ENCODE data around the gene TOR1B. TPM values are rescaled to one million over a fixed set of nuclear protein-coding genes. Genes with fewer than 3 reads are reported as not detected.
A peak's percentile ranks its signal among the peaks of the same experiment; 100 is the strongest.

Gene TOR1B
- total RNA-seq, 1 donor from 2014 or later = 39.5 TPM

DNA sequence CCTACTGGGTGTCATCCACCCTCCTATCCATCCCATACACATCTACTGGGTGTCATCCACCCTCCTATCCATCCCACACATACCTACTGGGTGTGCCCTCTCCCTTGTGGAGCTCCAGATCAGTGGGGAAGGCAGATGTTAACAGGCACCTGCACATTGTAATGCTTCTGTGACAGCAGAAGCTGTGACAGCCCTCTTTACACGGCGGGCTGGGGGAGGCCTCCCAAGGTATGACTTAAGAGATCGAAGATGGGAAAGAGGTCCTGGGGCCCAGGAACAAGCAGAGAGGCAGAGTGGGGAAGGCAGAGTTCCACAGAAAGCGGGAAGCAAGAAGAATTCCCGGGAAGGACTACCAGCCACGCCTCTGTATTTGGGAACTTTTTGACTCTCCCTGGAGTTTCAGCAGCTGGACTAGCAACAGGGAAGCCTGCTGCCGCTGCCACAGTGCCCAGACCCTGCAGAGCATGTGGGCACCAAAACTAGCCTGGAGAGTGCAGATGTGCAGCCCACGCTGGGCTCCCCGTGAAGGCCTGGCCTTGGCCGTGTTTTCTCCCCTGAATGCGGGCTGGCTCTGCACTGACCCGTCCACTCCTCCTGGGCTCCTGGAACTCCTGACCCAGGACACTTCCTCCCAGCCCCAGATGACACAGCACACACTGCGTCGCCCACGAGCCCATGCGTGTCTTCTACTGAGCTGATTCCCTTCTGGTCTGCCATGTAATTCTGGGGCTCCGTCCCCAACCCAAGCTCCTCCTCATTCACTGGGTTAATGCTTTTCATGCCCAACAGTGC, 11.6 kb downstream of the TOR1B start:
- DNase-seq = no peak

DNA sequence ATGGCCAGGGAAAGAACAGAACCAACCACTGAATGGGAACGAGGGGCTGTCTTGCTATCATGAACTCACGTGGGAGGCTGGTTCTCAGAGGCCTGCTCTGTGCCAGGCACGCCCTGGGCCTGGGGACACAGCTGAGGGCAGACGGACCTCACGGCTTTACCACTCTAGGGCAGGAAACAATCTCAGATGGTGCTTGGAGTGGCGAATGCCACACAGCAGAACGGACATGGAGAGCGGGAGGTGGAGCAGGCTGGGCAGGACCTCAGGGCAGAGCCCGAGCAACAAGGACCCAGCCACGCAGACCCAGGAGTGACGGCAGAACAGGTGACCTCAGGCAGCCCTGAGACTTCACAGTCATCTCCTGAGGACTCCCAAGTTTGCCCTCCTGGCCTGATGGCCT, 12.3 kb downstream of the TOR1B start:
- no peak for DNase-seq

DNA sequence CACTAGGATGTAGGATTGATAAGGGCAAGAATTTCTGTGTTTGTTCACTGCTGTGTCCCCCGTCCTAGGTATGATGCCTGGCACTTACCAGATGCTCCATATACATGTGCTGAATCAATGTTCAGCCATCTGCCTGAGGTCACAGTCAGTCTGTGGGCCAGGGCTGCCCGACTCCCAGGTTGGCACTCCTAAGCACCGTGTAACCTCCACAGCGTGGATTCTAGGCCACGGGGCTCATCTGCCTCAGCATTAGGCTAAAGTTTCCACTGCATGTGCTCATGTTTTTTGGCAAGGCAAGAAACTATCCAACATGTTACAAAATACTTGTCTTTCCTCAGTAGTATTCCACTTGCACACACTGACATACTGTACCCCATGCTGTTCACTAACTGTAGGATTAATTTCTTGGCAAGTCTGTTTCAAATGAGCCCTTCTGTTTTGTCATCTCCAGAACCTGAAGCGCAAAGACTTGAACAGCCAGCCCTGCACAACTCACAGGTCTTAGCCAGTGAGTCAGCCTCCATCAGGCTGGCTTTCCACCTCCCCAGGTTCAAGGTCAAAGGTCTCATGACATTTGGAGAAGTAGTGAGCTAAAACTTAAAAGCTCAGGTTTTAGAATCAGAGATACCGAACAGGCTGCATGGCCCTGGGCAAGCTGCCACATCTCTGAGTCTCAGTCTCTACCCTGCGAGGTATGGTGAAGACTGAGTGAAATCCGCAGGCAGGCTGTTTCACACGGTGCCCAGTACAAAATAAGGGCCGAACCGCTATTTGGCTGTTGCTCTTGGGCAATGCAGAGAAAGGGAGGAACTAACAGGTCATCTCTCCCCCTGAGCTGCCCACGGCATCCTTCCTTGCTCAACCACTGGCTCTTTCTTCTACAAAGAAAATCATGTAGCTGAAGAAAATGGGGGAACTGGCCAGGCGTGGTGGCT, 13.8 kb downstream of the TOR1B start:
- no peak for DNase-seq

DNA sequence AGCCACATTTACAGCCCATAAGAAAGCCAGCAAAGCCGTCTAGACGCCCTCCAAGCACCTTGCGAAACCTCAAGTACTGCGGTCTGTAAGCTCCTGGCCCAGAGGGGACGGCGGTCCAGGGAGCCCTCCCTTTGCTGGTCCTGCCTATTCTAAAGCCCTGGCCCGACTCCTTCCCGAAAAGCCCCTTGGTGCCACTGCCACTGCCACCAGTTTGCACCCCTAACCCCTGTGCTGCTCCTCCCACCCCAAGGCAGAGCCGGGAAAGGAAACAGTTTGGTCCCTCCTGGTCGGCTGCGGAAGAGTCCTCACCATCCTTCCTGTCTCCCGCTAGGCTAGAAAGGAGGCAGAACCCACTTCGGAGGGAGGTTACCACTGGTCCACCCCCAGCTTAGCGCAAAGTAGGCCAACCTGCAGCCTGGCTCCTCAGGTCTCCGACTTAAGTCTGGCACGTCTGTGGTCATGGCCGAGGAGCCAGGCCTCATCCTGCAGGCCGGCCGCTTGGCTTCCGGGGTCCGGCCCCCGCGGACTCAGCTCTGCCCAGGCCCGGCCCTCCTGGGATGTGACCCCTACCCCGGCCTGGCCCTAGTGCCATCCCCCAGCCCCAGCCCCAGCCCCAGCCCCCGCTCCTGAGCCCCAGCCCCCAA, 20.0 kb downstream of the TOR1B start:
- peak; percentile 15 for DNase-seq

DNA sequence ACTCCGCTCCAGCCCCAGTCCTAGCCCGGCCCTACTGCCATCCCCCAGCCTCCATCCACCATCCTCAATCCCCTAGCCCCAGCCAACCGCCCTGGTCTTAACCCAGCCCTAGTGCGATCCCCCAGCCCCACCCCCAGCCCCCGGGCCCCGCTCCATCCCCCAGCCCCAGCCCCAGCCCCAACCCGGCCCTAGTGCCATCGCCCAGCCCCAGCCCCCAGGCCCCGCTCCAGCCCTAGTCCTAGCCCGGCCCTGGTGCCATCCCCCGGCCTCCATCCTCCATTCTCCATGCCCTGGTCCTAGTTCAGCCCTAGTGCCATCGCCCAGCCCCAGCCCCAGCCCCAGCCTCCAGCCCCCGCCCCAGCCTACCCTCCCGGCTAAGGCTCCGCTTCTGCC, 20.6 kb downstream of the TOR1B start:
- DNase-seq = no peak

DNA sequence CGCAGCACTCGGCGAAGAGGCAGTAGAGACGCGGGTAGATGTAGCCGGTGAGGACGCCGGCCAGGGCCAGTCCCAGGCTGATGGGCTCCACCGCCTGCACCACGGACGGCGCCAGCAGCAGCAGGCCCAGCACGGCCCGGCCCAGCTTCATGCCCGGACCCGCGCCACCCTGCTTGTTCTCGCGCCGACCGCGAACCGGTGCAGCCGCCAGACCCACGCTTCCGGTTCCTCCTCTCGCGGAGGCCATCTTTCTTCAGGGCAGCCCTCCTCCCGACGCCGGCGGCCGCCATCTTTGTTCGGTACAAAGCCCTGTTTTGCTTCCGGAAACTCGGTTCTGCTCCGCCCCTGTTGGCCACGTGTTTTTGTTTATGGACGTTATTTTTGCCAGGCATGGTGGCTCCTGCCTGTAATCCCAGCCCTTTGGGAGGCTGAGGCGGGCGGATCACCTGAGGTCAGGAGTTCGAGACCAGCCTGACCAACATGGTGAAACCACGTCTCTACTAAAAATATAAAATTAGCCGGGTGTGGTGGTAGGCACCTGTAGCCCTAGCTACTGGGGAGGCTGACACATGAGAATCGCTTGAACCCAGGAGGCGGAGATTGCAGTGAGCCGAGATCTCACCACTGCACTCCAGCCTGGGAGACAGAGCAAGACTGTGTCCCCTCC, 21.1 kb downstream of the TOR1B start, which contains the start of gene TOR1A:
Gene TOR1A (minus strand): TSS at position 202 of the 667 bp plus-strand sequence. CDS start 51 bp downstream, at position 151.
- peak; percentile 90 for DNase-seq

DNA sequence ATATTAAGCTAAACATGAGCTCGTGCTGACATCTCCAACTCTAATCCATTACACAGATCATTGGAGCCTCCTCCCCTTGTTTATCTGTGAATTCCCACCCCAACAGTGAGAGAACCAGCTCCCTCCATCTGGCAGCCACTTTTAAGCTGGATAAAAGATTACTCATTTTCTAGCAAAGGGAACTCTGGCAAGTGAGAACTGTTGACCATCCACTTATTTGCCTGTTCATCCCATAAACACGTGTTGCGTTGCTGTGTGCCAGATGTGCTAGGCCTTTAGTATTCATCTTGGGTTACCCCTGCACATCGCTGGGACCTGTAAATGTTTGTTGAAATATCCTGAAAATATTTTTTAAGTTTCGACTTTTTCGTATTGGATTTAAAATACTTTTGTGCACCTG, 23.4 kb downstream of the TOR1B start:
- no peak for DNase-seq

DNA sequence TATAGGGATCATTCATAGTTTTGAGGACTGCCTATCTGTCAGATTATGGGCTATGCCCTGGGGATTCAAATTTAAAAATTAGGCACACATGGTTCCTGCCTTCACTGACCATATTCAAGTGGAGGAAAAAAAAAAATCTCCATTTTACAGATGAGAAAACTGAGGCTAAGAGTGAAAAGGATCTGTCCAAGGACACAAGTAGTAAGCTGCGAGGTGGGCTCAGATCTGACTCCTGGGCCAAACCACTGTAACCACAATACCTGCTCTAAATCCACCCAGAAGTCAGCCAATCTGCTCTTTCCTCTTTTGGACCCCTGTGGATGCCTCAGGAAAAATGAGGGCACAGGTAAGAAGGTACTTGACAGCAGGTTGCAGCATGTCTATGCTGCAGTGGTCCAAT, 23.8 kb downstream of the TOR1B start:
- no peak for DNase-seq

DNA sequence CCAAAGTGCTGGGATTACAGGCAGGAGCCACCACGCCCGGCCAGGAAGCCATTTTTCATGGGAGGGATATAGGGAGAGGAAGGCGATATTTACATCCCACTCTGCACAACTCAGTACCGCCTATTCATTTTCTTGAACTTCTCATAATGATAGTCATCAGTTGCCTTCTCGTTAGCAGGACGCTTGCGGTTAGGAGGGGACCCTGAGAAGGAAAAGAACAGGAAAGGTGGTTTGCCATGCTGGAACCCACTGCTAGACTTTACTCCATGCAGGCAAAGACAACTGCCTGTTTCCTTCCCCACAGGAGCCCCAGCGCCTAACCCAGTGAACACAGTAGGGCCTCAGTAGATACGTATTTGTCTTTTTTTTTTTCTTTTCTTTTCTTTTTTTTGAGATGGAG, 25.1 kb downstream of the TOR1B start:
- no peak for DNase-seq

DNA sequence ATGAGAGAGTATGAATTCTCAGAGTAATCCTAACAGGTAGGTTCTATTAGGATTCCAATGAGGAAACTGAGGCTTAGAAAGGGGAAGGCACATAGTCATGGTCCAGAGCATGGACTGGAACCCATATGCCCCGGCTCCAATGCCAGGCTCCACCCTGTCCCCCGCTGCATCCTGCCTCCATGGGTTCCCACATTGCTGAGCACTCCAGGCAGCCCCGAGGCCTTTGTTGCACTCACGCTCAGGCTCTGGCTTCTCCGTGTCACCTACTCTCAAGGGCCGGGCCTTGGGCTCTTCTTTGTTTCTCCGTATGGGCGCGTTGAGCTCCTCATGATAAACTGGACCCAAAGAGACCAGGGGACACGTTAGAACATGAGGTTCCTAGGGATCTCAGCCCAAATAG, 26.0 kb downstream of the TOR1B start:
- no peak for DNase-seq

DNA sequence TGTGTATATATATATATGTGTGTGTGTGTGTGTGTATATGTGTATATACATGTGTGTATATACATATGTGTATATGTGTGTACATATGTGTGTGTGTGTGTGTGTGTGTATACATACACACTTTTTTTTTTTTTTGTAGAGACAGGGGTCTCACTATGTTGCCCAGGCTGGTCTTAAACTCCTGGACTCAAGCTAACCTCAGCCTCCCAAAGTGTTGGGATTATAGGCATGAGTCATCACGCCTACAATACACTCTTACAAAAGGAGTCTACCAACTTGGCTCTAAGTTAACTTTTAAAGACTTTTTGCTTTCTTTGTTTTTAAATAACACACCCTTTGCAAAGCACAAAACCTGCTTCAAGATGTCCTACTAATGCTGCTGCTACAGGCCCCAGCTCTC, 30.0 kb downstream of the TOR1B start:
- no peak for DNase-seq

DNA sequence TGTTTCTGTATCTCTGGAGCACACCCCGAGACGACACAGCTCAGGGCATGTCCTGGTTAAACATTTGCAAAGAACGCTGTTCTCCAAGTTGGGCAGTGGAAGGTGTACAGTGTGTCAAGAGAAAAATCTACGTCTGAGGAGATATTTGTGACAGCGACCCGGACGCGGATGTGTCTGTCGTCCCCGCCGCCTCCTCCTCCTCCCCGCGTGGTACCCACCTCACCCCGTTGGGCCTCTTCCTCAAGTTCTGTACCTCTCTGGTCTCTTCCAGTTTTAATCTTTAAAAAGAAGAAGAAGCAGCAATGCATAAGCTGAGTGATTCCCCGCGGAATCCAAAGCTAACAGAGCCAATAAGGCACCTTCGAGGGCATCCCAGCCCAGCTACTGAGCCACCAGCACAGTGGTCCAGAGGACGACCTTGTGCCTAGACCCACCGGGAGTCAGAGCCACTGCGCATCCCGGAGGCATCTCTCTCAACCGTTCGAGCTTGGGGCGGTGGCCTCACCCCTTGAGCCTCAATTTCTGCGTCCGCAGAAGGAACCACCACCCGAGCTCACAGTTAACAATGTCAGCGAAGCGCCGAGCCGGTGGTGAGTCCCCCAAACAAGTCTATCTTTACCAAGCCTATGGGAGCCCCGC, 31.6 kb downstream of the TOR1B start:
- DNase-seq = no peak

DNA sequence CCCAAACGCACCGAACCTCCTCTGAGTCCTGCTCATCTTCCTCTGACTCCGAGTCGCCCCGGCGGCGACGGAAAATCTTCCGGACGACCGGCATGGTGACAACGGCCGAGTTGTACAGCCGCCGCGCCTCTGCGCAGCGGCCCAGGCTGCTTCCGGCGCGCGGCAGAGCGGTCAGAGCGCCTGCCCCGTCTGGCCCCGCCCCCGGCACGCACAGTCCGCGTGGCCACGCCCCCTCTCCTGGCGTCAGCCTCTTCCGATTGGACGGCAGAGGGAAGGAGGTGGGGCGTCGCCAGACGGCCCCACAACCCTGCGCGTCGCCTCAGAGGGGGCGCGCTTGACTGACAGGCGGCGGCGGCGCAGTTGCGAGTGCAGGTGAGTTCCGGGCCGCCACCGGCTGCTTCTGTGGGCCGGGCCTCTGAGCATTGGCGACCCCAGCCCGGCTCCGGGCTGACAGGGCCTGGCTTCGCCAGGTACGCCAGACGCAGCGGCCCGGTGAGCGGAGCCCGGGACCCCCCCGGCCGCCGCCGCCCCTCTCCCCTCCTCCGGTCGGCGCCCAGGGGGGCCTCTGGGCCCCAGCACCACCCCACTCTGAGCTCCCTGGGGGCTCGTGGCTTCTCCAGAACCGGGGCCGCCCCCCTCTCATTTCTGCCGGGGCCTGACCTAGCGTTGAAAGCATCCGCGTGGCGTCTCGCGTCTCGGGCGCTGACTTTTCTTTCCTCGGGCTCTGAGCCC, 32.3 kb downstream of the TOR1B start, which contains the start of the genes C9orf78 and USP20:
Gene C9orf78 (minus strand): TSS at position 148 of the 732 bp plus-strand sequence. CDS start 54 bp downstream, at position 94.
Gene USP20 (plus strand): TSS at position 331 of the 732 bp plus-strand sequence. CDS start 17,098 bp downstream, outside the sequence.
- DNase-seq = peak; percentile 95

DNA sequence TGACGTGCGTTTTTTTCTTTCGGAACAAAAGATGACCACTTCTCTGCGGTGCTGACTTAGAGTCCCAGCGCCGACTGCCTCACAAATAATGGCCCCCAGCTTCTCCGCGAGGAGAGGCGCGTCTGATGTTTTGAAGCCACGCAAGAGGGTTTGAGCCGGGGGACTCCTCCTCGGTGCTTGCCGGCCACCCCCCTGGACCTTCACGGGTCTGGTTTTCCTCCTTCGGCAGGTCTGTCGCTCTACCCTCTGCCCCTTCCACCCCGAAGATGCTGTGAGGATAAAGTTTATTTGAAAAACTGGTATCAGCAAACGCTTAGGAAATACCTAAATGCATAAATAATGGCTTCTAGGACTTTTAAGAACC, 32.9 kb downstream of the TOR1B start:
- DNase-seq = no peak

DNA sequence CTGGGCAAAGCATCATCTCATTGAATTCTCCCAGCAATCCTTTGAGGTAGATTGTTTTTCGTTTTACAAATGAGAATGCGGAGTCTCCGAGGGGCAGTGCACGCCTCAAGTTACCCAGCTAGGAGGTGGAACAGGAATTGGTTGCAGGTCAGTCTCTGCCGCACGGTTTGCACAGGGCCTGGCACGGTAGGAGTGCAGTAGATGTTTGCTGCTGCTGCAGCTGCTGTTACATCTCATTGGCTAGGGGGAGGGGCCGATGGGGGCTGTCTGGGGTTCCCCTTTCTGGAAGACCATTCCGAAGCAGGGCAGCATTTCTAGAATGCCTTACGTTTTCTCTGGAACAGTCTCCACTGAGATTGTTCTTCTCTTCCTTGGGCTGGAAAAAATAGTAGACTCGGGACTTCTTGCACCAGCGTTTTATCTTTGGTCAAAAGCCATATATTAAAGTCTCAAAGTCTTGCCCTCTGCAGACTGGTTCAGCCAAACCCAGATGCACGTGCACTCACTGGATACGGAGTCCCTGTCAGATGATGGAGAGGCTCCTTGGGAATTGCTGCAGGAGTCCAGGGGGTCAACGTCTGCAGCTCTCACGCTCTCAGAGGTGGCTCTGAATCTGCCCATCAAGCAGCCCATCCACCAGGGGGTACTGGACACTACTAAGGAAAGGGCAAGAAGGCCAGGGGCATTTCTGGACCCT, 33.5 kb downstream of the TOR1B start:
- no peak for DNase-seq

DNA sequence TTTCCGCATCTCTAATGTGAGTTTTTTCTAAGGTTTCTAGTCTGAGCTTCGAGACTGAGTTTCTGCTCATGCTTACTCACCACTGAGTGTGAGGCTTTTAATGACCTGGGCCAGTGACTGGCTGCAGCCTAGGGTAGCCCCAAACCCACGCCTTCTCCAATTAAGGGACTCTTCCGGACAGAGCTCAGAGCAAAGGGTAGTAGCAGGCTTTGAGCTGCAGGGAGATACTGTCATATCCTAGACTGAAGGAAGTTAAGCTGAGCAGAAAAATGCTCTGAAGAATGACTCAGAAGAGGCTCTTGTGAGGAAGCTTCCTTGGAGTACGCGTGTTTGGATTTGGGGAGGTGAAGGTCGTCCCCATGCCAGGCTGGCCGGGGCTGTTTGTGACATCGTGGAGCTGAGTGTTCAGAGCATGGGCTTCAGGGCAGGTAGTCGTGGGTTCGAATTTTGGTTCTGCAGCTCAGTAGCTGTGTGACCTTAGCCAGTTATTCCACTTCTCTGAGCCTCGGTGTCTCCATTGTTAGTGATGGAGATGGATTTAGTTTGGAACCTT, 35.8 kb downstream of the TOR1B start:
- no peak for DNase-seq

DNA sequence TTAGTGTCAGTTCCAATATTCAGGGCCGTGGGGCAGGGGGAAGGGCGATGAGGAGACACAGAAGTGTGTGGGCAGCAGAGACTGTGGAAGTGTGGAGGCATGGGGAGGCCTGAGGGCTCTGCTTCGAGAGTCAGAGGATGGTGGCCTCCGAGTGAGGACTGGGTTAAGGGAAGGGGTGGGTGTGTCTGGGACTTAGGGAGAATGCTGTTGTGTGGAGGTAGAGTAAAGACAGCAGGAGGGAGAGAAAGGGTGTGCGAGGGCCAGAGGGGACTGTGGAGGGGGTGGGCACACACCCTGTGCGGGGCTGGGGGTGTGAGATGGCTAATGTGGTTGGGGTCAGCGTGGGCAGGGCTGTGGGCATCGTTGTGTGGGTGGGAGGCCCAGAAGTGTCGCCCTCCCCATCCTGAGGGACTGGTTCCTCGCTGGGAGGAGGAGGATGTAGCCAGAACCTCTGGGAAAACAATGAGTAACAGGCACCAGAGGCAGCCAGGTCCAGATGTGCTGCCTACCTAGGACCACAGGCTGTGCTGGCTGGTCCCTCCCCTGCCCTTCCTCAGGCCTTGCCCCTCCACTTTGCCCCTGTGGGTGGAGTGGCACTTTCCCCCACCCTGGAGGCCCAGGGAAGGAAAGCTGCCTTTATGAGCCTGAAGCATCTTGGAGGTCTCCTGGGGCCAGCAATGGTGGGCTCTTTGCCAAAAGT, 36.5 kb downstream of the TOR1B start:
- no peak for DNase-seq

DNA sequence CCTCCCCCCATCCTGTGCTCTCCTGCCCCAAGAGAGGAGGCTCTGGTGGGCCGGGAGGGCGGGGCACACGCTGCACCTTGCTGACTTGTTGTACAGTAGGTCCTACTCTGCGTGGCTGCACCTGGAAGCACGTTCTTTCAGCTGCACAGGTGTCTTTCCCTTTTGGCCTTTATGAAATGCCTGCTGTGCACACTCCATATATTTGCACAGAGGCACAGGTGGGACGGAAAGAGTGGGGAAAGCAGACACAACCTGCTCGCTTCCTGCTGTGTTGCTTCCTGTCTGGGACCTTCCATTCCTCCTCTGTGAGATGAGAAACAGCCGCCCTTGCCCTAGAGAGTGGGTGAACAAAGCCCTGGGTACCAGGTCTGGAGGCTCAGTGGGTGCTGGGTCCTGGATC, 37.0 kb downstream of the TOR1B start:
- no peak for DNase-seq

DNA sequence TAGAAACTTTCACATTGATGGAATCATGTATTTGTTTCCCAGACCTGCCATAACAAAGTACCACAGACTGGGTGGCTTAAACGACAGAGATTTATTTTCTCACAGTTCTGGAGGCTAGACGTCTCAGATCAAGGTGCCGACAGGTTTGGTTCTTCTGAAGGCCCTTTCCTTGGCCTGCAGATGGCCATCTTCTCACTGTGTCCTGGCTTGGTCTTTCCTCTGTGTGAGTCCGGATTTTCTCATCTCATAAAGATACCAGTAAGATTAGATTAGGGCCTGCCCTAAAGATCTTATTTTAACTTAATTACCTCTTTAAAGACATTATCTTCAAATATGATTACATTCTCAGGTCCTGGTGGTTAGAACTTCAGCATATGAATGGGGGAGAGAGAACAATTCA, 38.1 kb downstream of the TOR1B start:
- no peak for DNase-seq
